ENCODE results near the gene ATG9A.
A peak's percentile ranks its signal among the peaks of the same experiment; 100 is the strongest.
"Not testable (repeated sequence)": the region's sequence is repeated elsewhere in the genome, so short reads cannot be mapped to it uniquely, and the experiment has no call there.

Gene ATG9A, protein sequence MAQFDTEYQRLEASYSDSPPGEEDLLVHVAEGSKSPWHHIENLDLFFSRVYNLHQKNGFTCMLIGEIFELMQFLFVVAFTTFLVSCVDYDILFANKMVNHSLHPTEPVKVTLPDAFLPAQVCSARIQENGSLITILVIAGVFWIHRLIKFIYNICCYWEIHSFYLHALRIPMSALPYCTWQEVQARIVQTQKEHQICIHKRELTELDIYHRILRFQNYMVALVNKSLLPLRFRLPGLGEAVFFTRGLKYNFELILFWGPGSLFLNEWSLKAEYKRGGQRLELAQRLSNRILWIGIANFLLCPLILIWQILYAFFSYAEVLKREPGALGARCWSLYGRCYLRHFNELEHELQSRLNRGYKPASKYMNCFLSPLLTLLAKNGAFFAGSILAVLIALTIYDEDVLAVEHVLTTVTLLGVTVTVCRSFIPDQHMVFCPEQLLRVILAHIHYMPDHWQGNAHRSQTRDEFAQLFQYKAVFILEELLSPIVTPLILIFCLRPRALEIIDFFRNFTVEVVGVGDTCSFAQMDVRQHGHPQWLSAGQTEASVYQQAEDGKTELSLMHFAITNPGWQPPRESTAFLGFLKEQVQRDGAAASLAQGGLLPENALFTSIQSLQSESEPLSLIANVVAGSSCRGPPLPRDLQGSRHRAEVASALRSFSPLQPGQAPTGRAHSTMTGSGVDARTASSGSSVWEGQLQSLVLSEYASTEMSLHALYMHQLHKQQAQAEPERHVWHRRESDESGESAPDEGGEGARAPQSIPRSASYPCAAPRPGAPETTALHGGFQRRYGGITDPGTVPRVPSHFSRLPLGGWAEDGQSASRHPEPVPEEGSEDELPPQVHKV

DNA sequence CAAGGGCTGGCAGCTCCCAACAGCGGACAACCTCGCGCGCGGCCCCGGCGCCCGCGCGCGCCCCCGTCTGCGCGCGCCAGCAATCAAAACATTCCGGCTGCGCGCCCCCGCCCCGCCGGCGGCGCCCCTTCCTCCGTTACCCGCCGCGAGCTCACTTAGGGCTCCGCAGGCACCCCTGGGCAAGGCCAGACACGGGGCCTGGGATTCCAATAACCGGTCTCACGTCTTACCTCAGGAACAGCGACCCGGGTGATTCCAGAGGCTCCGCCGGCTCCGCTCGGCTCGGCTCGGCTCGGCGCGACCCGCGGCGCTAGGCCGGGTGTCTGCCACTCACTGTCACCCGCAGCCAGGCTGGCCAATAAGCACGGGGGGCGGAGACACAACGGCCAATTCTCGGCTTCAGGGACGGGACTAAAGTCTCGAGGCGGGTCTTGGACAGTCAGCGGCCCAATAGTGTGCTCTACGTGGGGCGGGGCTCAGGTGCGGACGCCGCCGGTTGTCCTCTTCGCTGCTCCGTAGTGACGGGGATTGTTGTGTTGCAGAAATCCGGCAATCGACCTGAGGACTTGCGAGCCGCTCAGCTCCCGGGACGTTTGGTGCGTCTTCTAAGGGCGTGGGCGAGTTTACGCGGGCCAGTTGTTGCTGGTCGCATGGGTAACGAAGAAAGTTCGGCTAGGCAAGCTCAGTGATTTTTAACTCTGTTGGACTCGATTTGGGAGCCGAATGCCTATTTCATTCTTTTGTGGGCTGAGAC is at the start of gene ATG9A, which contains the start of gene ANKZF1:
TSS of gene ATG9A (minus strand) at position 332 of the 754 bp plus-strand sequence. CDS start 1,612 bp downstream, outside the sequence.
TSS of gene ANKZF1 (plus strand) at position 502 of the 754 bp plus-strand sequence. CDS start 452 bp downstream, outside the sequence.
- DNase-seq, result peak; percentile 99

DNA sequence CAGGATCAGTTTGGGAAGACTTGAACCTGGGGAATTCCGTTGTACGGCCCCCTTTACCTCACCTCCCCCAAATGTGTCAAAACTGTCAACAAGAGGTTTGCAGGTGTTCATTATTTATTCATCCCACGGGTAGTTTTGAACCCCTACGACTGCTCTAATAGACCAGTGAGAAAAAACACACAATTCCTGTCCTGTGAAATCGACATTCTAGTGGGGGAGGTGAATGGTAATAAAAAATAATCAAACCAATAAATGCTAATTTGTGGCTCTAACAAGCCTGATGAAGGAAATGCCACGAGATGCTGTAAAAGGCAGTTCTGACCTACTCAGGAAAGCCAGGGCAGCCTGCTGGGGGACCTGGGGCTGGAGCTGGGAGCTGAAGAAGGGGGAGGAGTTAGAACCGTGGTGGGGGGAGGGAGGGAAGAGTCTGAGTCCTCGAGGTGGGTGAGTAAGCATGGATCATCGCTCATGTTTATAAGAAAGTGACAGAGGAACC is 49.3 kb upstream of the ATG9A start:
- no peak for DNase-seq

DNA sequence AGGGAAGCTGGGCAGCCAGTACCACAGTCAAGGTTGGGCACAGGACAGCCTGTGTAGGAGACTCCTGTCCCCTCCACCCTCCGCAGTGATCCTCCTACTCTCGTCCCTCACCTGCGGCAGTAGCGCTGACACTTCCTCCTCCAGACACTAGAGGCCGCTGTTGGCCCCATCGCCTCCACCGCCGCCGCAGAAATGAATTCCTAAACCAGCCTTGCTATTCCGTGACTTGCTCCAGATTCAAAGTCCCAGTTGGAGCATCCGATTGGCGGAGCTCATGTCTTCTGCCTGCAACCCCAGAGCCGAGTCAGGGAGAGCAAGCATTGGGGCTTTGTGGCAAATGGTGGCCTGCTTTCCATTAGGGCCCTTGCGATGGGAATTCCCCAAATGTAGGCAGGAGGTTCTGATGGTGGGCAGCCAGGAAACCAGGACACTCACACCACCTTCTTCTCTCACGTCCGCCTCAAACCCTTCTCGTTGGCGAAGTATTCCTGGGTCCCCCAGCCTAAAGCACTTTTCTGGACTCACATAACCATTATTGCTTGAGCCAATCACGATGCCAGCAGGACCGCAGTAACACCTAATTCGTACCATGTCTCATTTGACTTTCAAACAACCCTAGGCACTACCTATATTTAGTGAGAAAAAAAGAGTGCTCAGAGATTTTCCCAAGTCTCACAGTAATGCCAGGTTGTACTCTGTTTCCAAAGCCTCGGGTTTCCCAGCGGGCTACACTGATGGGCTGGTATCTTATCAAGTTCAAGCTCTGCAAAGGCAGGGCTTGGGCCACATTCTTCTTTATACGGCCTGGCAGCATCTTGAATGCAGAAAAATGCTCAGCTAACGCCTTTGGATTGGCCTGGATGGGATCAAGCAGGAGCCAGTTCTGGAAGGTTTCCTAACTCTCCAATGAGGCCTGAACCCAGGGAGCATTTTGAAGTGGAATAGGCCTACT is 48.5 kb upstream of the ATG9A start:
- DNase-seq, result peak; percentile 84

DNA sequence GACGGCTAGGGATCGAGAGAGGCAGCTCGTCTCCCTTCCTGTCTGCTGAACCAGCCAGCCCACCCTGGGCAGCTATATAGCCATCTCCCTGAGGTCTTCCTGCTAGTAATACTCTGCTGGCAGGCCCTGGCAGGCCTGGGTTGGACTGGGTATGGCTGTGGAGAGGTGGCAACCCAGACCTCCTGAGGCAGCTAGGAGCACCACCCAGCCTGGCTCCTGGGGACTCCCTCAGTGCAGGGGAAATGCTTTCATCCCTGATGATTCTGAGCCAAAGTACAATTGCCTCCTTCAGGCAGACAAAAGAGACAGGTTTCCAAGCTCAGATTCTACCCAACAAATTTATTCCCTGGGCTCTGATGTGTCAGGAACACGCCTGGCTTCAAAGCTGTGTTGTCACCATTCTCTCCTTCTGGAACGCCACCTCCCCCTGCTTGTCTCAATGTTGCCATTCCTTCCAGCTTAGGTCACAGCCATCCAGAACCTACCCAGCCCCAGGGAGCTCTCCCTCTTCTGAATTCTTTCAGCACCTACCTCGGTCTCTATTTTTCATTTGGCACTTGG is 45.0 kb upstream of the ATG9A start:
- no peak for DNase-seq

DNA sequence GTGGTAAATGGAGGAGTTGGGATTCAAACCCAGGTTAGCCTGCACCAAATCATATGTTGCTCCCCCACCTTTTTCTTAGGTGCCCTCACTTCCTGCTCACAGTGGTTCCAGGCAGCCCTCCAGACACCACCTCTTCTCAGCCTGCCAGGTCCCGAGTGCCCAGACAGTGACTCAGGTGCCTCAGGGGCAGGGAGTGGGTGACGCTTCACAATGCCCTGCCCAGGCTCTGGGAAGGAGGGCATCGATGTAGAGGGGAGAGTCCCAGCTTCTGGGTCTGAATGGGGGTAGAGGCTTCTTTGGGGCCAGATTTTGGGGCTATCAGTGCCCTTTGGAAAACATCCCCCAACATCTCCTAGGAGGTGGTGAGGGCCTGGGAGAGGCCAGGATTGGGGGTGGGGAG is 44.5 kb upstream of the ATG9A start:
- DNase-seq, result no peak

DNA sequence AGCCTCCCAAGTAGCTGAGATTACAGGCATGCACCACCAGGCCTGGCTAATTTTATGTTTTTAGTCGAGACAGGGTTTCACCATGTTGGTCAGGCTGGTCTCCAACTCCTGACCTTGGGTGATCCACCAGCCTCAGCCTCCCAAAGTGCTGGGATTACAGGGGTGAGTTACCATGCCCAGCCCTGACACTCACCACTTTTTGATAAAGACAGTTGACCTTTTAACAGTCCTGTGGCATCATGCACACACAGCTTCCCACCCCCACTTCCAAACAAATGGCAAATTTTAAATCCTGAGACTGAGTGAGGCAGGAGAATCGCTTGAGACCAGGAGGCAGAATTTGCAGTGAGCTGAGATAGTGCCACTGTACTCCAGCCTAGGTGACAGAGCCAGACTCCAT is 43.6 kb upstream of the ATG9A start:
- no peak for DNase-seq

DNA sequence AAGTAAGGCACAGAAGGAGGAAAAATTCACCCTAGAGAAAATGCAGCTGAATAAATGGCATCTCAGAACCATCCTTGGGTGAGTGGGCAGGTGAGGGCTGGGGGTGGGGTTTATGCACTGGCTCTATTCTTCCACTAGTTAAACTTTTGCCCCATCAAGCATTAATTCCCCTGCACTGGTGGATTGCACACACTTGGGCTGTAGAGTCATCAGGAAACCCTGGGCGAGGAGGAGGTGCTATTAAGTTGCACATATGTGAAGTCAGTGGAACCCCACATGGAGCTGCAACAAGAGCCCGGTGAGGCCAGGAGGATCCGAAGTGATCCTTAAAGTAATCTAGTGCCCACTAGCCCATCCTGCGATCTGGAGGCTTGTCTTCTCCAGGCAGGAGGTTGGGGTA is 42.9 kb upstream of the ATG9A start:
- no peak for DNase-seq

DNA sequence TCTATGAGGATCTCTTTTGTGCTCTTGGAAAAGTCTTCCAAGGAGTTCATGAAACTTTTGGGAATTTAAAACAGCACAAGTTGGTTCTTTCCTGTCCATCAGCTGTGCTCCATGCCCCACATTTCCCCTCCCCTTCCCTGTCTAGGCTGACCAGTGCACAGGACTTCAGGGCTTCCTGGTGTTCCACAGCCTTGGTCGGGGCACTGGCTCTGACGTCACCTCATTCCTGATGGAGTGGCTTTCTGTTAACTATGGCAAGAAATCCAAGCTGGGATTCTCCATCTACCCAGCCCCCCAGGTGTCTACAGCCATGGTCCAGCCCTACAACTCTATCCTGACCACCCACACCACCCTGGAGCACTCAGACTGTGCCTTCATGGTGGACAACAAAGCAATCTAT is 41.6 kb upstream of the ATG9A start:
- DNase-seq, result no peak

DNA sequence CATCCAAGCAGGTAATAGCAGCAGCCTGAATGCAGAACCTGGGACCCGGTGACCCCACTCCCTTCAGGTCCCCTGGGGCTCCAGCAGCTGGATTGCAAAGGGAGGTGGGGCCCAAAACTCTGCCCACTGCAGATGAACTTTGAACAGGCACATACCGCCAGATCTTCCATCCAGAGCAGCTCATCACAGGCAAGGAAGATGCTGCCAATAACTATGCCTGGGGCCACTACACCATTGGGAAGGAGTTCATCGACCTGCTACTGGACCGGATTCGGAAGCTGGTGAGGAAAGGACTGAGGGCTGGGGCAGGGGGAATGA is 40.6 kb upstream of the ATG9A start:
- no peak for DNase-seq

DNA sequence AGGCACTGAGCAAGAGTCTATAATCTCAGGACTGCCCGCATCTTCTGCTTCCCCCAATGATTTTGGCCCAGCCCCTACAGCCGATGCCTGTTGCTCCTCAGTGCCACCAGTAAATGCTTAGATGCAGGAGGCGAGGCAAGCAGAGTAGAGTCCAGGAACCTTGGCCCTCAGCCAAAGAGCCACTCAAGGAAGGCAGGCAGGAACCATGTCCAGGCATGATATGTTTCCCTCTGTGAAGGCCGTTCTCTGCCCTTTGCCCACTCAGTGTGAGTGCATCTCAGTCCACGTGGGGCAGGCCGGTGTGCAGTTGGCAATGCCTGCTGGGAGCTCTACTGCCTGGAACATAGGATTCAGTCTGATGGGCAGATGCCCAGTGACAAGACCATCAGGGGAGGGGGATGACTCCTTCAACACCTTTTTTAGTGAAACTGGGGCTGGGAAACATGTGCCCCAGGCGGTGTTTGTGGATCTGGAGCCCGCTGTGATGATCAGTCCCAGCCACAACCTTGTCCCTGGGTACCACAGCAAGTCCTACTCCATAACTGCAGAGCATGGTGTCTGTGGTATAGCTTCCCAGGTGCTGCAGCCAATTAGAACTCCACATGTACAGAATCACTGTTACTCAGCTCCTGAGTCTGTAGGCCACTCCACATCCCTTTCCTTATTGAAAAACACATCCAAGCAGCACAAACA is 40.1 kb upstream of the ATG9A start:
- peak; percentile 26 for DNase-seq

DNA sequence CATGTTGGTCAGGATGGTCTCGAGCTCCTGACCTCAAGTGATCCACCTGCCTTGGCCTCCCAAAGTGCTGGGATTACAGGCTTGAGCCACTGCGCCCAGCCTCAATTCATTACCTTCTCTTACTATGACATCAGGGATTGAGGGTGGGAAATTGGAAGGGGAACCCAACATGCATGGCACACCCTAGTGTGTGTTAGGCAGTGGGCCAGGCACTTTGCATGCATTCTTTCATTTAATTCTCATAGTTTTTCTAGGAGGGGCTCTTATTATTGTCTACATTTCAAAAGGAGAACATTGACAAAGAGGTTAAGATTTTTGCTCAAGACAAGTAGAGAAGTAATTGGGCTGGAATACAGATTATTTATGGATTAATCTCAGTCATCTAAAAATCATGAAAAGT is 38.9 kb upstream of the ATG9A start:
- no peak for DNase-seq

DNA sequence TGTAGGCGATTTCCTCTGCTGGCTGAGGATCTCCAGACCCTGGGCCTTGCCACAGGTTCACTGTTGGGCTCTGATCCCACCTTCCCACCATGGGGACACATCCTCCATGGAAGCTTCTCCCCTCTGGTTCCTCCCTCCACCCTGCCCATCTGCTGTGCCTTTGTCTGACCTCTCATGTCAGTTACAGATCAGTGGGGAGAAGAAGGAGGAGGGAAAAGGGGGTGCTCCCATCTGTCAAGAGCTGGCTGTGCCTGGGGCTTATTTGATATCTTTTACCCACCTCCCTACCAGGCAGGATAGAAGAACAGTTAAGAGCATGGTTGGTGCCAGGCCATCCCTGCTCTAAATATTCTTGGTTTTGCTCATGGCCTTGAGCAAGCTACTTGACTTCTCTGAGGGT is 37.5 kb upstream of the ATG9A start:
- peak; percentile 88 for DNase-seq

DNA sequence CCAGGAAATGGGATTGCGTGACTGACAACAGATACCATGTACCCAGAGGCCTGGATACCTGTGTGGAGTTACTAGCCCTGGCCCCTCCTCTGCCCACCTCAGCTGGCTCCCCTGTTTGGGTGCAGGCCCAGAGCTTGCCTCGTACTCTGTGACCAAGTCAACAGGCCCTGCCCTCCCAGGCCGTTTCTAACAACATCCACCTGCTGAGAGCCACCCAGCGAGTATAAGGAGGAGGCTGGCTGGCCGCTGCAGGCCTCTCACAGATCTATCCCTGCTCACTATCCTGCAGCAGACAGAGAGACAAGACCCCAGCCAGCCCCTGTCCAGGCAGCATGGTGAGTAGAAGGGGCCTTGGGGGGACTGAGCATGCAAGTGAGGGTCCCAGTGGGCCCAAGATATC is 36.8 kb upstream of the ATG9A start:
- no peak for DNase-seq

DNA sequence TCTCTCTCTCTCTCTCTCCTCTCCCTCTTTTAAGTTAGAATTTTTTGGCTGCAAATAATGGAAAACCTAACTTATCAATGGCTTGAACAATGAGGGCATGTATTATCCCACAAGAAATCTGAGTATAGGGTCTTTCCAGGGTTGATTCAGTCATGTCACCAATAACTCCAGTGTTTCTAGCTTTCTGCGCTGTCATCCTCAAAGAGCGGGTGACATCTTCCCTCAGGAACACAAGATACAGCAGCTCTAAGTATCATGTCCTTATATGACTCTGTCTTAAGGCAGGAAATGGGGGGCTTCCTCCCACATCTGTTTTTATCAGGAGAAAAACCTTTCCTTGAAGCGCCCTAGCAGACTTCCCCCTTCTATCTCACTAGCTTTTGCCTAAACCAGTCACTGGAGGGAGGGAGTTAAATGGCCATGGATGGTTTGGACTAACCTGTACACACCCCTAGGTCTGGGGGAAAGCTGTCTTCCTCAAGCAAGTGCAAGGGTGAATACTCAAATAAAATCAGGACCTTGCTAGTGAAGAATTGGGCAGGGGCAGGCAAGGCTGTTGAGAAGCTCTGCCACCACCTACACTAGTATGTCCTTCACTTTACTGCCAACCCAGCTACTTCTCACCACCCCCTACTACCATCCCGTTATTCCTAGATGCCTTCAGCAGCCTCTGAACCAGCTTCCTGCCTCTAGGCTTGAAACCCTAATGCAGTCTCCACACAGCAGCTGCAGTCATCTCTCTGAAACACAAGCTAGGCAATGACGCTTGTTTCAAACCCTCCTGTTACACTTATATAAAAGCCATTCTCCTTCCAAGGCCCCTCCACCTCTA is 31.8 kb upstream of the ATG9A start:
- no peak for DNase-seq

DNA sequence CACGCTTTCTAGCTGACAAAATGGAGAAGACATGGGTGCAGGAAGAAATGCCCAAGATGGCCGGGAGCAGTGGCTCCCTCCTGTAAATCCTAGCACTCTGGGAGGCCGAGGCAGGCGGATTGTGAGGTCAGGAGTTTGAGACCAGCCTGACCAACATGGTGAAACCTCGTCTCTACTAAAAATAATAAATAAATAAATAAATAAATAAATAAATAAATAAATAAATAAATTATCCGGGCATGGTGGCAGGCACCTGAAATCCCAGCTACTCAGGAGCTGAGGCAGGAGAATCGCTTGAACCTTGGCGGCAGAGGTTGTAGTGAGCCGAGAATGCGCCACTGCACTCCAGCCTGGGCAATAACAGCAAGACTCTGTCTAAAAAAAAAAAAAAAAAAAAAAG is 29.5 kb upstream of the ATG9A start:
- DNase-seq, result not testable (repeated sequence)

DNA sequence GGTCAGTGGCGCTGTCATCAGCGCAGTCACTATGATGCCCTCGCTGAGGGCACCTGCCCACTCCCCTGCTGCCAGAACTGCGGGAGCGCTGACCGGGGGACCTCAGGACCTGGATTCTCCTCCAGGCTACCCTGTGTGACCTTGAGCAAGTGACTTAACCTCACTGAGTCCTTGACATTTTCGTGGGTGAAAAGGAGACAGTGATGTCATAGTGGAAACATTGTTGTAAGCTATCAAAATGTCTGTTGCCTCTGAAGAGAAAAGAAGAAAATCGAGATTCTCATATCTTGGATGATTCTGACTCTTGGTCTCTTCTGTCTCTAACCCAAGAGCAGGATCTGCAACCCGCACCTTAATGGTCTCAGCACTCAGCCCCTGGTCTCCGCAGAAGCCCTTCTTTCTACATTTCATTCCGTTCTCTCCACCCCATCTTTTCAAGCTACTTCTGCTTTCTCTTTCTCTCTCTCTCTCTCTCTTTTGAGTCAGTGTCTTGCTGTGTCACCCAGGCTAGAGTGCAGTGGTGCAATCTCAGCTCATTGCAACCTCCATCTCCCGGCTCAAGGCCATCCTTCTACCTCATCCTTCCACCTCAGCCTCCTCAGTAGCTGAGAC is 25.3 kb upstream of the ATG9A start:
- DNase-seq, result no peak

DNA sequence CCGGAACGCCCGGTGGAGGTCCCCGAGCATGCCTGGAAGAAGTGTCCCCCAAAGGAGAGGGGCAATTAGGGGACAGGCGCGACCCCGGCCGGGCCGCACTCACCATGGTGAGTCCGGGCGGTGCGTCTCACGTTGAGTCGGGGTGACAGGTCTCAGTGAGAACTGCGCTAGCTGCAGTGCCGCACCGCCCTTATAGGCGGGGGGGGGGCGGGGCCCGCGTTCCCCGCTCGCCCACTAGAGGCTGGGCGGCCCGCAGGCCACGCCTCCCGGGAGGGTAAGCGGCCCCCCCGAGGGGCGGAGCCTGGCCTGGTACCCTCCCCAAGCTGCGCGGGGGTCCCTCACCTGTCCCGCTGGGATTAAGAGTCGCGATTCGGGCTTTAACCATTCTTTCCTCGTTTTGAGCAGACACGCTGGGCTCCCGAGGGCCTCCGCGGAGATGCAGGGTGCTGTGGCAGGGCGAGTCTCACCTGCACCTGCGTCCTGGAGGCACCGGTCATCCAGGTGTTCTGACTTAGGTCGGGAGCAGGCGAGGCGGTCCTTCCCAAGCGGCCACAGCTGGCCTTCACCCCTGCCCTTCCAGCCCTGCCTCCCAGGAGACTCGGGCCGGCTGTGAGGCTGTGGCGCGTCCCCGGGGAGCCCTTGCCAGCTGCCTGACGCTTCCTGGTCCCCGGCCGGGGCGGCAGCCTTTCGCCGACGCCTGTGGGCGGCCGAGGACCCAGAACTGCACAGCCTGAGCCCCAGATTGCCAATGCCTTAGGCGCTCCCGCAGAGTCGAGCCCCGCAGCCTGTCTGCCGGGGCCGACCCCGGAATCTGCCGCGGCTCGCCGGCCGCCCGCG is 24.5 kb upstream of the ATG9A start, which contains the start of gene TUBA4A:
TSS of gene TUBA4A (minus strand) at position 166 of the 837 bp plus-strand sequence. CDS start at position 106, 60 bp downstream.
- peak; percentile 73 for DNase-seq
